ENCODE measurements around the gene PSMD1.
"Not testable (repeated sequence)": the region's sequence is repeated elsewhere in the genome, so short reads cannot be mapped to it uniquely, and the experiment has no call there.

Gene PSMD1

GRCh38 chr2:231056453-231057416 lies at the start of gene PSMD1:
Gene PSMD1 (plus strand): TSS chr2:231056867. CDS start chr2:231057026, 159 bp downstream.
- peak; percentile 73 to 78 for ATAC-seq

GRCh38 chr2:231007286-231008098 lies 49.2 kb upstream of the PSMD1 start:
- no peak for ATAC-seq

DNA sequence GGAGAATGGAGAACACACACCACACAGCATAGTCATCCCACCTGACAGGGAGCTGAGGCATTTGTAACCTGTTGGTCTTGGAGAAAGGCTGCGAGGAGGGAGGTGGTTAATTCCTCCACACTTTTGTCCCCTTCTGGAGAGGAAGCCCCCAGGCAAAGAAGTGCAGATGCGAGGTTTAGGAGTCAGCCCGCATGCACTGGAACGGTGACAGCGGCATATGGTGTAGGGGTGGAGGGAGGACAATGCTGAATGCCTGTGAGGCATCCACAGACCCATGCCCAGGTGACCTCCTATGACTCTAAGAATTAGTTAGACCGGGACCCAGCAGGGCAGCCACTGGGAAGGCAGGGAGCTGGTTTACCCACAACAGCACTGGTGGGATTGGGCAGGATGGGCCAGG lies 48.5 kb upstream of the PSMD1 start:
- ATAC-seq: no peak

DNA sequence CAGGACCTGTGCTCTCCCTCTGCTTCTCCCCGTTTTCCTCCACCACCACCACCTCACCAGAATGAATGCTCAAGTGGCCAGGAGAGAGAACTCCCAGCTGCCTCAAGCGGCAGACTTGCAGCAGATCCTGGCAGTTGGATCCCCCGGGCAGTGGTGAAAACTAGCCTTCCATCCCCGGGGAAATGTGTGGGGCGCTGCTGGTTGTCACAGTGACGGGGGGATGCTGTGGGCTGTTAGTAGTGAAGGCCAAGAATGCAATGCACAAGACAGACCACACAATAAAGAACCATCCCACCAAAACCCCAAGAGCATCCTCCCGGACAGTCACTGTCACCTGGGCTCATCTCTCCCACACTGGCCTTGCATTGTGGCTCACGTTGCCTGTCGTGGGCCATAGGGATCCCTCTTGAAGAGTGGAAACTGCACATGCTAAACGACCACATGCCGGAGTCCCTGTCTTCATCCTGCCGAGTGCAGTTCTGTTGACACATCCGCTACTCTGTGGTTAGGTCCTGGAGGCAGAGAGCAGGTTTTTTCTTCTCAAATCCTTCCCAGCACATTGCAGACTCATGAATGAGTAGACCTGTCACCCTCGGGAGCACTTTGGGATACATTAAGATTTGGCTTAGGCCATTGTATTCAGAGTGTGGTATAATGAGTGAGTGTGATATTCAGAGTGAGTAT lies 47.3 kb upstream of the PSMD1 start:
- no peak for ATAC-seq

DNA sequence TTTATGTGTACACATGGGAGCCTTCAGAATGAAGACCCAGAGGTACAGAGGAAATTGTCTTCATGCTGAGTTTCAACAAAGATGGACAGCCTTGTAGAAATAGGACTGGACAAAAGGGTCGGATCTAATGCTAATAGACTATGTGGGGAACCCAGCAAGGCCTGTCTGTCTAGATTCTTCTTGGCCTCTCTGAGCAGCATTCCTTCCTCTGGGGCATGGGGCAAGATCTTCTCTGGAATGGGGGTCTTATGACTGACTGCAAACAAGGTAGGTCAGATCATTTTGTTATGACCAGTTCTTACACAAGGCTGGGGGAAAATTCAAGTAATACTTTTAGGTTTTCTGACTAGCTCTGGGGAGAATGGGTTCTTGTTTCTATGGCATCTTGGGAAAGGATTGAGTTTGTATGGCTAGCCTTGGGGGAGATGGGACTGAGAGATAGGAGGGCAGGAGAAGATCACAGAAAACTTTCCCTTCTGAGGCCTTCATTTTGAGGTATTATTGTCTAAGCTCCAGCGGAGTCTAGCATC lies 46.4 kb upstream of the PSMD1 start:
- ATAC-seq: no peak

DNA sequence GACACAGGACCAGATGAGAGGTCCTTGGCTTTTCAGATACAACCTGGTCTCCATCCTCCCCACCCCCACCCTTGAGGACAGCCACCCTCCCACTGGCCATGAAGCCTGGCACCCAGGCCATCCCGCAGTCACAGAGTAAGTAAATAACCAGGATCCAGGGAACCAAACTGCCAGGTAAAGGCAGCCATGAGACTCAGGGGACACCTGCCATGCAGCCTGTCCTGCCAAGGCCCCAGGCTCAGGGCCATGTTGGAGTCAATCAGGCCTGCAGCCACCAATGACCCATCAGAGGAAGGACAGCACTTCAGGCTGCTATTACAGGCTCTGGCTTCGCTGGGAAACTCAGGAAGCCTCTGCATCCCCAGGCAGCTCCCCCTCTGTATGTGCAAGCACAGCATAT lies 45.1 kb upstream of the PSMD1 start:
- no peak for ATAC-seq

DNA sequence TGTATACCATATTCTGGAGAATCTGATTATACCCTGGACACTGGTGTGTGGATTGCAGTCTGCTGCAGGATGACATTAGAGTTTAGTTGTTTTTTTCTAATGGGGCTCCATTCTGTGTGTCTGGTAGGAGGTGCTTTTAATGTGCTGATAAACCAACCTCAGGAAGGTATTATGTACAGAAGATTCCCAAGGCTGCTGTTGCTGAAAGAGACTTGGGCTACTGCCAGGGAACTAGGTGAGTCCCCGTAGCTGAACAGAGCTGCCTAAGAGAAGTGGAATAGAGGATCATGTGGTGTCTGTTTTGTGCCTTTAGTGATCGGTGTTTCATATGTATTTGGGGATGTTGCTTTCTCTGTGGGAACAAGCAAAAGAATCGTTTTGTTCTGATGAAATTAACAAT lies 44.2 kb upstream of the PSMD1 start:
- ATAC-seq: no peak

GRCh38 chr2:231013820-231014219 lies 42.8 kb upstream of the PSMD1 start:
- ATAC-seq: no peak

- ATAC-seq: no peak
Measured at GRCh38 chr2:231015478-231015877, 41.2 kb upstream of the PSMD1 start.

DNA sequence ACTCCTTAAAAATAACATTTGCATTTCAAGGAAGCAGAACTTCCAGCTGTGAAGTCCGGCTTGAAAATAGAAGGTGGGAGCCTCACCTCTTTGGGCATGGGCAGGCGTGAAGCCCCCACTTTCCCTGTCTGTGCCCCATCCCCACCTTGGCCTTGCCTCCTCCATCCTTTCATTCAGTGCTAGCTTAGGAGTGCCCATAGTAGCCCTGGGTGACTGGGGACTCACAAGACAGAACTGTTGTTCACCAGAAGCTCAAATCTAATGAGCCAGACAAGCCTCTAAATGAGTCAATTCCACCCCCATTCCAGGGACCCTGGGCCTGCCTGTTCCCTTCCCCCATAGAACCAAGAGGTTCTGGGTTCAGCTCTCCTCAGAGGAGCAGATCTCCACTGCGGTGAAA lies 40.7 kb upstream of the PSMD1 start:
- no peak for ATAC-seq

- no peak for ATAC-seq
Measured at GRCh38 chr2:231016566-231017230, 40.0 kb upstream of the PSMD1 start.

- ATAC-seq: no peak
Measured at GRCh38 chr2:231017231-231017598, 39.5 kb upstream of the PSMD1 start.

GRCh38 chr2:231018184-231018583 lies 38.5 kb upstream of the PSMD1 start:
- no peak for ATAC-seq

DNA sequence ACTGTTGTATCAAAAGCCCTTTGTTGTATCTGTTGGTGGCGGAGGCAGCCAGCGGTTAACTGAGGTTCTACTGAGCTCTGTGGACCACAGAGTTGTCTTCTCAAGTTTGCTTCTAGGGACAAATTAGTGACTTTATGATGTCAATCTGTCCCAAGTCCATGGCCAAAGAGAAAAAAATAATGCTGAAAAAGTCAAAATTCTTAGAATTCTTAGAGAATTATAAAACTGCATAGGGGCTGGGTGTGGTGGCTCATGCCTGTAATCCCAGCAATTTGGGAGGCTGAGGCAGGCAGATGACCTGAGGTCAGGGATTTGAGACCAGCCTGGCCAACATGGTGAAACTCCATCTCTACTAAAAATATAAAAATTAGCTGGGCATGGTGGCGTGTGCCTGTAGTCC lies 31.6 kb upstream of the PSMD1 start:
- ATAC-seq: not testable (repeated sequence)

DNA sequence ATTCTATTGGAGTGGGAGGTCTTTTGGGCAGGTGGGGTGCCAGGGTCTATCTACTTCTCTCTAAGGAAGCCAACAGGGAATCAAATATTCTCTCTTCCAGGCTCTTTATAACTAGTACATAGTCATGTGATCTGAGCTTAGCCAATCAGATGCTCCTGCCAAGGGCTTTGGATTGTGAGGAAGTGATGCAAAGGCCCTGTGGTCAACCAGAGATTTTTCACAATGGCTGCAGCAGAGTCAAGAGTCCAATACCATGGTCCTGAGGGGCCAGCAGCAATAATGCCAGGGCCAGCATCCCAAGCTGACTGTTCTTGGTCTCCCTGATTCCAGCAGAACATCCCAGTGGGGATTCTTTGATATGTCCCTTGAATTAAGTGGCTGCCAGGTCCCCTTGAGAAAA lies 27.8 kb upstream of the PSMD1 start:
- ATAC-seq: no peak

GRCh38 chr2:231029563-231029962 lies 27.1 kb upstream of the PSMD1 start:
- no peak for ATAC-seq

DNA sequence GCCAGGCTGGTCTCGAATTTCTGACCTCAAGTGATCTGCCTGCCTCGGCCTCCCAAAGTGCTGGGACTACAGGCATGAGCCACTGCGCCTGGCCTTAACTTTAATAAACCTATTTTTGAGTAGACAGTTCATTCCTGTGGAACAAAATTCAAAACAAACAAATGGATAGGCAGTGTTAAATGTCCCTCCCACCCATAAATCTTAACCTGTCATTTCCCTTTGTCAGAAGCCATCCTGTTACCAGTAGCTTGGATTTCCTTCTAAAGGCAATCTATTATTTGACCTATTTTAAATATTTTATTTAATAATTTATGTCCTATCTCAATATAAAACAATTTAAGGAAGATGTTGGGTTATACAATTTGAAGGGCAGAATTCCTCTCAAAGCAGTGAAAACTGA lies 25.9 kb upstream of the PSMD1 start:
- ATAC-seq: no peak

DNA sequence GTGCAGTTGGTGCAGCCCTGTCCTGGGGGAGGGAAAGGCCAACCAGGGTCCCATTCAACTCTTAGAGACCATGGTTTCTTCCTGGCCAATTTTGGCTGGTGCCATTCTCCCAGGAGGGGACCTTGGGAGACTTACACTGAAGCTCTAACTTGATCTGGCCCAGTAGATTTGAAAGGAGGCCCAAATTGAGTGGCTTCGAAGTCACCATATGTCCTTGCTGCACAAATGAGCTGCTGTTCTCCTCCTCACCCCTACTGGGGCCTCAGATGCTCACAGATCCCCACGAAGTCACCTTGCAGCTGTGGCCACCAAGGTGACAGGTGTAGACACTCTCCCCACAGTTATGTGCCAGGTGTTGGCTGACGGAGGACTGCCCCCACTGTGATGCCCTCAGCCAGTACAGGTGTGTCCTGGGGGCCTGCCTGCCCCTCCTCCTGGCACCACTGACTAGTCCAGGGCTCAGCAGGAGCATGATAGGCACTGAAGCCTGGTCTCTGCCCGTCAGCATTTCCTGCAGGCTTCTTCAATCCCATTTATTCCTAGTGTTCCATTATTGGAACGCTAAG lies 24.0 kb upstream of the PSMD1 start:
- ATAC-seq: no peak

GRCh38 chr2:231033147-231034132 lies 23.2 kb upstream of the PSMD1 start:
- ATAC-seq: no peak

GRCh38 chr2:231034291-231034882 lies 22.3 kb upstream of the PSMD1 start:
- no peak for ATAC-seq
